ENCODE measurements around the gene MTF1. TPM values are rescaled to one million over a fixed set of nuclear protein-coding genes. Genes with fewer than 3 reads are reported as not detected.

MTF1 gene
- total and polyA plus RNA-seq, 4 experiments from 2014 or later = 12.4 to 32.5 (median 25.8) TPM

DNA sequence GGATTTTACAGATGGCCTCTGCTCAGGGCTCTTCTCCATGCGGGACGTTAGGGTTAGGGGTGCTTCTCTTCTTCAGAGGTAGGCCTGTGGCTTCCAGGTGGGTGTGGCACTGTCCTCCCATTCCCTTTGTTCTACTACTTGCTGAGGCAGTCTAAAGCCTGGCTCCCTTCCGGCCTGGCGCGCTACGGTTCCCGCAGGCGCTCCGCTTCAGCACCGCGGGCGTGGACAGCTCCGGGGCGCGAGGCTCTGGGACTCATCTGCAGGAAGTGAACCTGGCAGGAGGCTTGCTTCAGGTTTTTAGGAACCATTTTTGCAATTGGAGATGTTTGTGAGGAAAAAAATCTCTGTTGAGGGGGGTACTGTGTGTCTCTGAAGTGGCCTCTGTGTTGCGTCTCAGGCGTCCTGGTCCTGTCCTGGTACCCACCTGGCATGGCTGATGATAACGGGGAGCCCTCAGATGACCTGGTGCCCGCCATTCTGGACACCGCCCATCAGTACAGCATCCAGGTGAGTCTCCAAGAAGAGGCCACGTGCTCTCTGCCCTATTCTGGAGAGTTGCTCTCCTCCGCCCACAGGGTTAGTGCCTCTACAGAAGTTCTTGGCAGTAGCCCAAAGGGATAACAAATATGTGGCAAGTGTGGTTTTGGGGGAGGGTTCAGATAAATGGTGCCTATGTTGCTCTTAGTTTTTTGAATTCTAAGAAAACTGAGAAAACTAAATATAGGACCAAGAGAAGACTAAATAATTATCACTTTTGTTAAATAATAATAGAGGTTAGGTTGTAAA, 63.9 kb downstream of the MTF1 start:
- peak overlapping the region; percentile 63 to 88 (median 77) for H3K4me3 Mint-ChIP-seq
- peaks cover 2 to 25% (median 13%) of the 10 kb centered on the region in 4 donors for H3K4me1 Mint-ChIP-seq
- no peak overlapping the region for H3K27ac ChIP-seq (ENCODE audit: low read depth, low read length)
- H3K27ac Mint-ChIP-seq = peak overlapping the region in 2 of 7 donors; percentile 59 to 73
- H3K4me1 ChIP-seq (ENCODE audit: insufficient read depth, low read length) = peaks cover 13% of the 10 kb centered on the region
- DNase-seq = peak in 4 of 5 donors; percentile 27 to 49 (median 36)
- ChIA-PET POLR2A (ENCODE audit: partially characterized antibody) (no interaction called here), CTCF (ENCODE audit: partially characterized antibody) (no interaction called here)
- H3K9me3 Mint-ChIP-seq = no peaks in the 10 kb centered on the region
- no peak overlapping the region for H3K4me3 ChIP-seq (ENCODE audit: low read length in 2 of 2)
- no peaks in the 10 kb centered on the region for H3K9me3 ChIP-seq (ENCODE audit: control insufficient read depth in 1 of 2, low read length in 2 of 2)
- H3K36me3 Mint-ChIP-seq = peaks cover 12 to 17% of the 10 kb centered on the region in 2 donors
- peaks cover 4% of the 10 kb centered on the region for H3K36me3 ChIP-seq (ENCODE audit: insufficient read depth, low read length)
- no peaks in the 10 kb centered on the region for H3K27me3 ChIP-seq (ENCODE audit: insufficient read depth, low read length)
- intact Hi-C loops (cut with micrococcal nuclease) = no loop called here
- H3K27me3 Mint-ChIP-seq = peaks cover 12 to 26% of the 10 kb centered on the region in 2 donors

DNA sequence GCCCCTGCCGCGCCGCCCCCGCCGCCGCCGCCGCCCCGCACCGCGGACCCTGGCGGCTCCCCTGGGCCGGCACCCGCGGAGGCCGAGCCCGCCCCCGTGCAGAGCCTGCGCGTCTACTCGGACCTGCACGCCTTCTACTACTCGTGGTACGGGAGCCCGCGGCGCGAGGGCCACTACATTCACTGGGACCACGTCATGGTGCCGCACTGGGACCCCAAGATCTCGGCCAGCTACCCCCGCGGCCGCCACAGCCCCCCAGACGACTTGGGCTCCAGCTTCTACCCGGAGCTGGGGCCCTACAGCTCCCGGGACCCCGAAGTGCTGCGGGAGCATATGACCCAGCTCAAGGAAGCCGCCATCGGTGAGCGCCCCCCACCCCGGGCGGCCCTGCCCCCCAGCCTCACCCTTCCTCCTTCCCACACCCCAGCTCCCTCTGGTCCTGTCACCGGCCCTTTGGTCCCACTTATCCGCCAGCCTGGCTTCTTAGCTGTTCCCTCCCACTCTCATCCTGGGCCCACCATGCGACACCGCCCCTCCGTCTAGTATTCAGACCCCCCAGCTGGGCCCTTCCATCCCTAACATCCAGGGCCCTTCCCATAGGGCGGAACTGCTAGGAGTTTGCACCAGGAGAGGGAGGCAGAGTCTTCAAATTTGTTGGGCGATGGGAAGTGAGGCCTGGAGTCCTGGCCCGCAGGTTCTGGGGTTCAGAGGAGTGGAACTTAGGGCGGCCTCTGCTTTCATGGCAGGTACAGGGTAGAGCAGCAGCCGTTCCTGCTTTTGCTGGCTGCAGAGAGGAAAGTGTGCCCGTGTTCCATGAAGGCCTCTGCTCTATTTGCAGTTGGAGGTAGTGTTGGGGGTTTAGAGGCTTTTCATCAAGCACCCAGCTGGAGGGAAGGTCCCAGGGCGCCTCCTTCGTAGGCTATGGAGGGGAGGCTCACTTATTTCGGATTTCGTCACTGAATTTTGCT, 64.7 kb downstream of the MTF1 start:
- peak overlapping the region; percentile 65 to 88 (median 77) for H3K4me3 Mint-ChIP-seq
- Histone ChIP-seq H3K4me1 (ENCODE audit: insufficient read depth, low read length) (peaks cover 13% of the 10 kb centered on the region), H3K4me3 (ENCODE audit: low read length in 2 of 2) (no peak overlapping the region), H3K27me3 (ENCODE audit: insufficient read depth, low read length) (no peaks in the 10 kb centered on the region), H3K9me3 (ENCODE audit: control insufficient read depth in 1 of 2, low read length in 2 of 2) (no peaks in the 10 kb centered on the region), H3K36me3 (ENCODE audit: insufficient read depth, low read length) (no peaks in the 10 kb centered on the region), H3K27ac (ENCODE audit: low read depth, low read length) (no peak overlapping the region)
- H3K4me1 Mint-ChIP-seq = peaks cover 2 to 25% (median 13%) of the 10 kb centered on the region in 4 donors
- no peak for DNase-seq
- intact Hi-C loops (cut with micrococcal nuclease) = no loop called here
- no peaks in the 10 kb centered on the region for H3K9me3 Mint-ChIP-seq
- POLR2A ChIA-PET (ENCODE audit: partially characterized antibody) = no interaction called here
- peak overlapping the region in 1 of 7 donors; percentile 73 for H3K27ac Mint-ChIP-seq
- peaks cover 7 to 10% of the 10 kb centered on the region in 2 donors for H3K36me3 Mint-ChIP-seq
- H3K27me3 Mint-ChIP-seq = peaks cover 12 to 32% of the 10 kb centered on the region in 2 donors
- CTCF ChIA-PET (ENCODE audit: partially characterized antibody) = no interaction called here

DNA sequence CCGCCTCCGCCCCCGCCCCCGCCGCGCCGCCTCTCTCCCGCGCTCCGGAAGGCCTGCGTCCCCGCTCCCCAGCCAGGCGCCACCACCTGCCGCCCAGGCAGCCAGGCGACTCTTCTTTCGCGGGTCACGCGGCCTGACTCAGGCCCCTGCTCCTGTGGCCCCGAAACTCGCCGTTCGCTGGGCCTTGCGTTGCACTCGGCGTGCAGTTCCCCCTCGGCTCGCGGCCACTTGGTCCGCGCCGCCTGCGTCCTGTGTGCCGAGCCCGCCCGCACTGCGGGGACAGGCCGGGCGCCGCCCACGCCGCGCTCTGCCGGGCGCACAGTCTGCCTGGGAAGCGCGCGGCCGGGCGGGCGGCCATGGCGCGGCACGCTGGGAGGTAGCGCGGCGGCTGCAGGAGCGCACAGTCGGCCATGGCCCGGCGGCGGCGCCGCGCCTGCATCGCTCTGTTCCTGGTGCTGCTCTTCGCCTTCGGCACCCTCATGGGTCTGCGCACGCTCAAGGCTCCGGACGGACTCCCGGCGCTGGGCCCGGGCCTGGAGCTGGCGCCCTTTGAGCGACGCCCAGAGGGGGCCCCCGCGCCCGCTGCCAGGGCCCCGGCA, 65.5 kb downstream of the MTF1 start, which contains the start of gene MANEAL:
TSS of gene MANEAL (plus strand) at position 75 of the 599 bp plus-strand sequence. CDS start at position 411, 336 bp downstream.
- Histone ChIP-seq H3K27me3 (ENCODE audit: insufficient read depth, low read length) (no peaks in the 10 kb centered on the region), H3K36me3 (ENCODE audit: insufficient read depth, low read length) (no peaks in the 10 kb centered on the region), H3K4me1 (ENCODE audit: insufficient read depth, low read length) (peaks cover 13% of the 10 kb centered on the region), H3K4me3 (ENCODE audit: low read length in 2 of 2) (no peak within 1 kb of the TSS), H3K27ac (ENCODE audit: low read depth, low read length) (no peak within 1 kb of the TSS), H3K9me3 (ENCODE audit: control insufficient read depth in 1 of 2, low read length in 2 of 2) (no peaks in the 10 kb centered on the region)
- H3K4me3 Mint-ChIP-seq = peak within 1 kb of the TSS; percentile 65 to 85 (median 75)
- ChIA-PET POLR2A (ENCODE audit: partially characterized antibody) (no interaction called here), CTCF (ENCODE audit: partially characterized antibody) (no interaction called here)
- H3K9me3 Mint-ChIP-seq = no peaks in the 10 kb centered on the region
- peaks cover under 1 to 5% of the 10 kb centered on the region in 2 donors for H3K36me3 Mint-ChIP-seq
- peak in 4 of 5 donors; percentile 8 to 36 (median 19) for DNase-seq
- peak within 1 kb of the TSS in 1 of 7 donors; percentile 73 for H3K27ac Mint-ChIP-seq
- peaks cover 12 to 32% of the 10 kb centered on the region in 2 donors for H3K27me3 Mint-ChIP-seq
- peaks cover 2 to 25% (median 13%) of the 10 kb centered on the region in 4 donors for H3K4me1 Mint-ChIP-seq
- intact Hi-C loops (cut with micrococcal nuclease) = no loop called here

DNA sequence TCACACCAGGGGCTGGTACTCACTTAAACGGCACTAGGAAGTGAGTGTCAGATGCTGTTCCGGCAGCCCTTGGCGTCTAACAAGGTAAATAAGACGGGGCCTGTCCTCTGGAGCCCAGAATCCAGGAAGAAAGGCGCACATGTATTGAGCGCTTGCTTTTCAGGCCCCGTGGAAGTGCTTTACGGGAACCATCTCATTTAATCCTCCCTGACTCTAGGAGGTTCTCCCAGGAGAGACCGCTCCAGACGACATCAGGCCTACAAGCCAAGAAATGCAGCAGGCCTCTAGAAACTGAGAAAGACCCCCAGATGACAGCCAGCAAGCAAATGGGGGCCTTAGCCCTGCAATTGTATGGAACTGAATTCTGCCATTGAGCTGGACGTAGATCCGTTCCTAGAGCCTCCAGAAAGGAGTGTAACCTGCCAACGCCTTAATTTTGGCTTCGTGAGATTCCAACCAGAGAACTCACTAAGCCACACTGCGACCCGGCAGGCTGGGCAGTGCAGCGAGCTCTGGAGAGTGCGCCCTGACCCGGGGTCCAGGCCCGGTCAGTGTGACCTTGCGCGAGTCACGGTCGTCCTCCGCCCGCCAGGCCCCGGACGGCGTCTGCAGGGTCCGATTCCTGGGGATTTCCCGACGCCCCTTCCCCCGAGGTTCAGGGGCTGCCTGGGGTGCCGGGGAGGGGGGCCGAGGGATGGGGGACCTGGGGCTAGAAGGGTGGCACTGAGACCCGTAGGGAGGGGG, 66.3 kb downstream of the MTF1 start:
- Histone ChIP-seq H3K4me3 (ENCODE audit: low read length in 2 of 2) (no peak overlapping the region), H3K9me3 (ENCODE audit: control insufficient read depth in 1 of 2, low read length in 2 of 2) (no peaks in the 10 kb centered on the region), H3K36me3 (ENCODE audit: insufficient read depth, low read length) (no peaks in the 10 kb centered on the region), H3K4me1 (ENCODE audit: insufficient read depth, low read length) (peaks cover 13% of the 10 kb centered on the region), H3K27ac (ENCODE audit: low read depth, low read length) (no peak overlapping the region), H3K27me3 (ENCODE audit: insufficient read depth, low read length) (peaks cover 4% of the 10 kb centered on the region)
- Mint-ChIP-seq H3K27me3 (peaks cover 14 to 37% of the 10 kb centered on the region in 2 donors), H3K27ac (no peak overlapping the region), H3K9me3 (no peaks in the 10 kb centered on the region), H3K4me3 (peak overlapping the region; percentile 45 to 78 (median 65)), H3K36me3 (peaks cover 0 to 2% of the 10 kb centered on the region in 2 donors), H3K4me1 (peaks cover 2 to 25% (median 13%) of the 10 kb centered on the region in 4 donors)
- ChIA-PET CTCF (ENCODE audit: partially characterized antibody) (no interaction called here), POLR2A (ENCODE audit: partially characterized antibody) (no interaction called here)
- no peak for DNase-seq
- intact Hi-C loops (cut with micrococcal nuclease) = no loop called here

DNA sequence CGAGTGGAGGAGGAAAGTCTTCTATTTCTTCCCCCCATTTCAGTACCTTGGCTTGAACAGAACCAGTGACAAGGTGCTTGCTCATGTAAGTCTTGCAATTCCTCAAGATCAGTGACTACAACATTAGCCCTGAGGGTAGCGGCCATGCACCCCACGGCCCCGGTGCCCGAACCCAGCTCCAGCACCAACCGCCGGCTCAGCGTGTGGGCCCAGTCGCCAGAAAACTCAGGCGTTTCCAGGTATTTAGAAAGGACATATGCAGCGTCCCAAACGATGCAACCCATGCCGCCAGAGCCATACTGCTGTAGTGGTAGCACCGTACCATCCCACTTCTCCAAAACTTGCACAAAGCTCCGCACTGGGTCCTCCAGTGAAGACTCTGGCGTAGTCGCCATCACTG, 76.9 kb downstream of the MTF1 start:
- H3K27ac ChIP-seq (ENCODE audit: low read depth, low read length) = no peak overlapping the region
- ChIA-PET CTCF (ENCODE audit: partially characterized antibody) (no interaction called here), POLR2A (ENCODE audit: partially characterized antibody) (no interaction called here)
- Mint-ChIP-seq H3K36me3 (no peaks in the 10 kb centered on the region), H3K27ac (no peak overlapping the region), H3K9me3 (no peaks in the 10 kb centered on the region), H3K27me3 (peaks cover 12 to 19% of the 10 kb centered on the region in 2 donors), H3K4me1 (no peaks in the 10 kb centered on the region), H3K4me3 (no peak overlapping the region)
- no peaks in the 10 kb centered on the region for H3K4me1 ChIP-seq (ENCODE audit: insufficient read depth, low read length)
- no peak overlapping the region for H3K4me3 ChIP-seq (ENCODE audit: low read length in 2 of 2)
- intact Hi-C loops (cut with micrococcal nuclease) = no loop called here
- no peak for DNase-seq
- peaks cover 3% of the 10 kb centered on the region for H3K27me3 ChIP-seq (ENCODE audit: insufficient read depth, low read length)
- no peaks in the 10 kb centered on the region for H3K36me3 ChIP-seq (ENCODE audit: insufficient read depth, low read length)
- H3K9me3 ChIP-seq (ENCODE audit: control insufficient read depth in 1 of 2, low read length in 2 of 2) = no peaks in the 10 kb centered on the region

DNA sequence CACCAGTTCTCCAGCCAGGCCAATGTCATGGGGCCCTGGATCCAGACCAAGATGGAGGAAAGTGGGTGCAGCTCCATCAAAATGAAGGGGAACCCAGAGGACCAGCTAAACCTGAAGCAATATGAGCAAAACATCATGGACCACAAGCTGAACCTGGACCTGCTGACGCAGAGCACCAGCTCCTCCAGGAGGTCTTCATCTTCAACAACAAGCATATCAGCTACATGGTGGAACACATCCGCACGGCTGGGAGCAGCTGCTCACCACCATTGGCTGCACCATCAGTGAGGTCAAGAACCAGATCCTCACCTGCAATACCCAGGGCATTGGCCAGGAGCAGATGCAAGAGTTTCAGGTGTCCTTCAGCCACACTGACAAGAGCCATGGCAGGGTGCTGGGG, 80.7 kb downstream of the MTF1 start:
- intact Hi-C loops (cut with micrococcal nuclease) = no loop called here

More for the DNA sequence above, 80.7 kb downstream of the MTF1 start:
- no peak for DNase-seq
- Mint-ChIP-seq H3K4me3 (no peak overlapping the region), H3K9me3 (peaks cover 0 to 4% (median 0%) of the 10 kb centered on the region in 8 donors), H3K27me3 (peaks cover 8% of the 10 kb centered on the region in 2 donors), H3K4me1 (no peaks in the 10 kb centered on the region), H3K27ac (no peak overlapping the region), H3K36me3 (no peaks in the 10 kb centered on the region)
- H3K36me3 ChIP-seq (ENCODE audit: insufficient read depth, low read length) = no peaks in the 10 kb centered on the region
- POLR2A ChIA-PET (ENCODE audit: partially characterized antibody) = no interaction called here
- H3K4me3 ChIP-seq (ENCODE audit: low read length in 2 of 2) = no peak overlapping the region
- H3K27me3 ChIP-seq (ENCODE audit: insufficient read depth, low read length) = peaks cover 3% of the 10 kb centered on the region
- no peaks in the 10 kb centered on the region for H3K4me1 ChIP-seq (ENCODE audit: insufficient read depth, low read length)
- CTCF ChIA-PET (ENCODE audit: partially characterized antibody) = no interaction called here
- H3K9me3 ChIP-seq (ENCODE audit: control insufficient read depth in 1 of 2, low read length in 2 of 2) = no peaks in the 10 kb centered on the region
- no peak overlapping the region for H3K27ac ChIP-seq (ENCODE audit: low read depth, low read length)
